NCI-H128 (cell line): Measurements from ENCODE around the gene EMX1.
"Not testable (repeated sequence)": the region's sequence is repeated elsewhere in the genome, so short reads cannot be mapped to it uniquely, and the experiment has no call there.

Experiments used
- DNase-seq: peaks from one replicate; lab custom pipeline; 2025; ENCODE audit not compliant: unreplicated experiment; lab: John Stamatoyannopoulos, UW

The EMX1 gene

DNA sequence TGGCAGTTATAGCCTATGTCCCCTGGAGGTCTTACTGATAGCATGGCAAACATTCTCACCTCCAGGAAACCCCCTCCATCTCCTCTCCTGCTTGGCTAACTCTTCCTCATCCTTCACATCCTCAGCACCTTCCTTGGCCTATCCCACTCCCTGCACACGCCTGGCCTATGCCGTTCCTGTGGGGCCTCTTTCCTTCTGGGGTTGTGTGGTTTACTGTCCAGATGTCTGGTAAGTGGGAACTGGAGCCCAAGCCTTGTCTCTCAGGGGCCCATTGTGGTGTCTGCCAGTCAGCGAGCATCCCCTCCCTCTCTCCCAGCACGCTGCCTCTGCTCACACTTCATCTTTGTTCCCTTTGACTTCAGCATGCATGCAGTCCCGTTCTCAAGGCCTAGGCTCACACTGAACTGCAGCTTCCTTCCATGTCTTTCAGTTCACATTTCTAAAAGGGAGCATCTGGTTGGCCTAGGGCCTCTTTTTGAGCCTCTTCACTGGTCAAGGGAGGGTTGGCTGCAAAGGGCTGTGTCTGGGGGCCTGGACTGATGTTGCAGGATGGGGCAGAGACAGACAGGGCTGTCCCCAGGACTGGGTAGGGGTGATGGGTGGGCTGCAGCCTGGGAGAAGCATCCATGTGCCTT lies 17.0 kb upstream of the EMX1 start:
- DNase-seq = no peak

DNA sequence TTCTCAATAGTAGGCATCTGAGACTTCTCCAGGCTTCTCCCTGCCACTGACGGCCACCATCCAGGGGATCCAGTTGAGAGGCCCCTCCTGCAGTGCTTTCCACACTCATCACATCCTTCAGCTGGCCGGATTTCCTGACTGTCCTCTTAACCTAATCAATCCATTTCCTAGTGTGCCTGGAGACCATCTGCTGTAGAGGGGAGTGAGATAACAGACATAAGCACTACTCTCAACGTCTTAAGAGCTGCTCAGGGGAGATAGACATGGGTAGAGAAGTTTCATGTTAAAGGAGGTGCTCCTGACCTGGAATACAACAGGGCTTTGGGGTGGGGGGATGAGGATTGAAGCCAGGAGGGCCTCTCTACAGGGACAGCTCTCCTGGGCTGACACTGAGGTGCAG lies 15.9 kb upstream of the EMX1 start:
- DNase-seq = no peak

DNA sequence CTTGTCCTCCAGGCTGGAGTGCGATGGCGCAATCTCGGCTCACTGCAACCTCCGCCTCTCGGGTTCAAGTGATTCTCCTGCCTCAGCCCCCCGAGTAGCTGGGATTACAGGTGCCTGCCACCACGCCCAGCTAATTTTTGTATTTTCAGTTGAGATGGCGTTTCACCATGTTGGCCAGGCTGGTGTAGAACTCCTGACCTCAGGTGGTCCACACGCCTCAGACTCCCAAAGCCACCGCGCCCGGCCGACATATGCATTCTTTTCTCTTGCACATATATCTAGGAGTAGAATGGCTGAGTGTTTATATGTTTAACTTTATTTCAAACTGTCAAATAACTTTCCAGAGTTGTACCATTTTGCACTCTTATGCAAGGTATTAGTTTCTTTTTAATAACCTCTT lies 9.9 kb upstream of the EMX1 start:
- DNase-seq = not testable (repeated sequence)

DNA sequence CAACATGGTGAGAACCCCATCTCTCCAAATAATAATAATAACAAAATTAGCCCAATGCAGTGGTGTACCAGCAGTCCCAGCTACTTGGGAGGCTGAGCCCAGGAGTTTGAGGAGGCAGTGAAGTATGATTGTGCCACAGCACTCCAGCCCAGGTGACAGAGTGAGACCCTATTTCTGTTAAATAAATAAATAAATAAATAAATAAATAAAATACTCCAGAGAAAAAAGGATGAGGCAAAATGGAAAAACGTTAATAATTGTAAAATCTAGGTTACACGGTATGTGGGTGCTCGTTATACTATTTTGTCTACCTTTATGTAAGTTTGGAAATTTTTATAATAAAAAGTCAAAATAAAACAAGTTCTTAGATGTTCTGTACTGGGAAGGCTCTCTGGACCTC lies 8.6 kb upstream of the EMX1 start:
- no peak for DNase-seq

DNA sequence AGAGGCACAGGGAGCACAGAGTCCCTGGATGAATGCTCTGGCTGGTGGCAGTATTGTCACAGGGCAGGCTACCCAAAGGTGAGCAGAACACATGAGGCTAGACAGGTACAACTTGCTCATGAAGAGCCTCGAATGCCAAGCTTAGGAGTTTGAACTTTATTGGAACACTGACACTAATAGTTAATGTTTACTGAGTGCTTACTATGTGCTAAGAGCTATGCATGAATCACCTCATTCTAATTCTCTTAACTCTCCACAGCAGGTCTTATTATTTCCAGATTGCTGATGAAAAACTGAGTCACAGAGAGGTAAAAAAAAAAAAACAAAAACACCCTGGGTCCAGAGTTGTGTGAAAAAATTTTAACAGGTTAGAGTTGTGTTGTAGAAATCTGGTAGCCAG lies 6.1 kb upstream of the EMX1 start:
- no peak for DNase-seq

DNA sequence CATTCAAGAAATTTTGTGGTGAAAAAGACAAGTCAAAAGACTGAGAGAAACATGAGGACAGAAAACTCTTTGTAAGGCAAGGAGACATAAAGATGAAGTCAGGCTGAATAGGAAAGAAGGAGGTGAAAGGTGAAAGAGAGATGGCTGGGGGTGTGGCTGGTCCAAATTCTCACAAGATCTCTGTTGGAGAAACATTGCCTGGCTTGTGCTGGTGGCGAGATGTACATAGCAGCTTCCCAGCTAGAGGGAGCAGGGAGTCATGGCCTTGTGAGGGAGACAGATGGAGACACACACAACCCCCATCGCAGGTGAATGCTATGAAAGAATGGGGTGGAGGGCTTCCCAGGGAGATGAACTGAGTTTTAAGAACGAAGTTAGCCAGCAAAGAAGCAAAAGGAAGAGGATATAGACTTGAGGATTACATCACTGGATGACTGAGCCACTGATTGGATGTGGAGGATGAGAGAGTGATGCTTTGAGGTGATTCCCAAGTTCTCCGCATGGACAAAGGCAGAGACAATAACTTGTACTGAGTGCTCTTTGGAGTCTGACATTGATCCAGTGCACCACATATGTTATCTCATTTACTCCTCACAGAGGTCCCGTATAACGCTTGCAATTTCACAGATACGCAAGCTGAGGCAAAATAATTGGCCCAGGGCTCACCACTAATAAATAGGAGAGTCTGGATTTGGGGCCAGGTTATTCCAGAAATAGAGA lies 3.7 kb upstream of the EMX1 start:
- no peak for DNase-seq

DNA sequence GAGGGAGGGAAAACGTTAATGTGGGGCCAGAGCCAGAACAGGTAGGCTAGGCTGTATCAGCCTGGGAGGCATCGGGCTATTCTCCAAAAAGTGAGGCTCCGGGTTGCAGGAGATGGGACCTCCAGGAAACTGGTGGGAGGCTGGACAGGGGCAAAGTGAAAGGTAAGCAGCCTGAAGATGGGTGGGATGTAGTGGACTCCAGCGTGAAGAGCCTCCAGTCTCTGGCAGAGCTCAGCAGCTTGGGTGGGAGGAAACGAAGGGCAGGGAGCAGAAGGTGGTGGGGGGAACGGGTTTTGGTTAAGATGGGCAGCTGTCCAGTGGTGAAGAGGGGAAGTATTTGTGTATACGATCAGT lies 3.1 kb upstream of the EMX1 start:
- DNase-seq = no peak

DNA sequence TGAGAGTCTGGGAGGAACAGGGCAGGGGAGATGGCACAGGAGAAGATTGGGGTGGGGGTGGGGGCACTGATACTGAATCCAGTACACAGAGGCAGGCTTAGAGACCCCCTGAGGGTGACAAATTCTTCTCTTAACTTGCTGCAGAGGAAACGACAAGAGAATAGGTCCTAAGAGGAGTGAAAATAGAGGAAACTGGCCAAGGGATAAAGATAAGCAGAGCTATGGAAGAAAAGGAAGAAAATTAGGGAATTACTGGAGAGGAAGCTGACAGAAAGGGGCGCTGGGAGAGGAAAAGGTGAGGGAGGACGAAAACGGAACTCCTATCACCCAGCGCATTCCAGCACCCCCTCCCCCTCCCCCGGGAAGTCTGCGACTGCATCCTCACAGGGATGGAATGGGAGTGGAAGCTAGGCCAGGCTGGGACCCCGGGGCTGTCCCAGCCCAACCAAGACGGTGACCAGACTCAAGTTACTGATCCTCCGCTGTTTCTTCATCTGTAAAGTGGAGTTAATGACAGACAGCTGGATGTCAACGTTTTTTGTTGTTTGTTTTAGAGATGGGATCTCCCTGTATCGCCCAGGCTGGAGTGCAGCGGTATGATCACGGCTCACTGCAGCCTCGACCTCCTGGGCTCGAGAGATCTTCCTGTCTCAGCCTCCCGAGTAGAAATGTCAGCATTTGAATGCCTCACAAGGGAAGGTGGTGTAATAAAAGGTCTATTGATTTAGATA lies 2.6 kb upstream of the EMX1 start:
- DNase-seq = no peak

DNA sequence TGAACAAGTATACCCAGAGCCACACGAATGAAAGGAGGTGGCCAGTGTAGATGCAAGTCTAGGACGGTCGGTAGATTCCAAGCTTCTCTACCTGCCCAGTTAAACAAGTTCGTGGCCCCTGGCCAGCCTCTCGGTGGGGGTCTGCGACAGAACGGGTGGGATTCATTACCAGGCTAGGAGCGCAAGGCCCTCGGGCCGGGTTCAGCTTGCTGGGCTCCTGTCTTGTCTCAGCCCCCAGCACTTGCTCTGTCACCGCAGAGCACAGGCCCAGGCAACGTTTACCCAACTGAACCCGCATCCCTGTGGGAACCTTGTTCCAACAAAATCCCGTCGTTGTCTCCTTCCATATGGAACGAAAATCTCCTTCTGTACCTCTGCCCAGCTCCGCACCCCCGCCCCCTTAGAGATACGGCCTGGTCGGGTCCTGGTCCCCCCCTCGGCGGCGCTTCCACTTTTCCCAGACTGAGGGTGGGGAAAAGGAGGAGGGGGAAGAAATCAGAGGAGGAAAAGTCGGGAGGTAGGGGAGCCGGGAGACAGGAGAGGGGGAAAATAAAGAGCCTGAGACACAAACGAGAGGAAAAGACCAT lies 1.9 kb upstream of the EMX1 start:
- no peak for DNase-seq

DNA sequence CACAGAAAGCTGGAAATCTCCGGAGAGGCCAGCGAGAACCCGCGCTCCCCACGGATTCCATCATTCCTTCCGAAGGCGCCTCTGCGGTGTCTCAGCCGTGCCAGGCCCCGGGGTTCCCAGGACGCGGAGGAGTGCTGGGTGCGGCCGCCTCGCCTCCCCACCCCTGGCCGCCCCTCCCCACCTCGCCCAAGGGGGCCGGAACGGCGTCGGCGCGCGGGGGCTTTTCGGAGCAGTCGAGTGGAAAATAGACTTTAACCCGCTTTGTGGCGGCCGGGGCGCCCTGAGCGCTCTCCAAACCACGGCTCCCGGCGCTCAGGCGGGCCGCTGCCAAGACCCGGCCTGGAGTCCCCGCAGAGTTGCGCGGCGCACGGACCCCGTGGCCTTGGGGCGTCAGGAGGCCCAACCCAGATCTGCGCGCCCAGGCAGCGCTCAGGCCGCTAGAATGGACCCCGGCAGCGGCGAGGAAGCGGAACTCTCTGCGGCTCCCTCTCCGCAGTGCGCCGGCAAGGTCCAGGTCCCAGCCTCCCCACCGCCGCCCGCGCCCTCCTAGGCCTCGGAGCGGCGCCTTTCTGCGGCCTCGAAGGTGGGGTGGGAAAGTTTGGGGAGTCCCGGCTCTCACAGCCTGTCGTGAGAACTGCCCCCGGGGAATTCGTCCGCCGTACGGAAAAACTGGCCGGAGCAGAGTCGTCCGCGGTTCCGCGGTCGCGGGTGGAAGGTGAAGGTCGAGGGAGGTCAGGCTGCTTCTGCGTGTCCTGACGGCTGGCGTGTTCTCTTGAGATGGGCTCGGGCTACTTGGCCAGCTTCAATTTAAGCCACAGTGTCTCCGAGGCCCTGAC lies 1.2 kb upstream of the EMX1 start:
- DNase-seq = peak; percentile 29

DNA sequence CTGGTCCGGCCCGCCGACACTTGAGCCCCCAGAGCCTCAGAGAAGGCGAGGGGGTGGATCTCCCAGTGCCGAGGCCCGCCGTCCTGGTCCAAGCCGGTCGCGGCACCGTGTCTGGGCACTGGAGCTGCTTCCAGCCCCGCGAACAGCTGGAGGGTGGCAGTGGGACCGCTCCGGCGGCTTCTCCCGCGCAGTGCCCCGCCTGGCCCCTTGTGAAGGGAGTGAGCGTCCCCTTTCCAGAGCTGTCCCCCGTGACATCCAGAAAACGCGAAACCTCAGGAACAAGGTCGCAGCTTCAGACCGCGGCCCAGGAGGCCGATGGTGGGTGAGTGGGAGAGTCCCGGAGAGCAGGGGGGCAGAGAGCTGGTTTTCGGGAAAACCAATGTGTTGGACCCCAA lies 579 bp upstream of the EMX1 start:
- DNase-seq = no peak

DNA sequence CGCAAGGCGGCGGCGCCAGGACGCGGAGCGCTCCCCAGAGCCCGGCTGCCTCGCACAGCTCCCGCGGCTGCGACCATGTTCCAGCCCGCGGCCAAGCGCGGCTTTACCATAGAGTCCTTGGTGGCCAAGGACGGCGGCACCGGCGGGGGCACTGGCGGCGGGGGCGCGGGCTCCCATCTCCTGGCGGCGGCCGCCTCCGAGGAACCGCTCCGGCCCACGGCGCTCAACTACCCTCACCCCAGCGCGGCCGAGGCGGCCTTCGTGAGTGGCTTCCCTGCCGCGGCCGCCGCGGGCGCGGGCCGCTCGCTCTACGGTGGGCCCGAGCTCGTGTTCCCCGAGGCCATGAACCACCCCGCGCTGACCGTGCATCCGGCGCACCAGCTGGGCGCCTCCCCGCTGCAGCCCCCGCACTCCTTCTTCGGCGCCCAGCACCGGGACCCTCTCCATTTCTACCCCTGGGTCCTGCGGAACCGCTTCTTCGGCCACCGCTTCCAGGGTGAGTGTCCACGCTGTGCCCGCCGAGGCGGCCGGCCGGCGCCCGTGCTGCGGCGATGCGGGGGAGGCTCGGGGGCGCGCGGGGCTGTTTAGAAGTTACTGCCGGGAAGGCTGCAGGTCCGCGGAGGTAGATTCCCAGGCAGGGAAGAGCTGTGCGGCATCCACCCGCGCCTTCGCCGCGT lies 696 bp downstream of the EMX1 start:
- no peak for DNase-seq

DNA sequence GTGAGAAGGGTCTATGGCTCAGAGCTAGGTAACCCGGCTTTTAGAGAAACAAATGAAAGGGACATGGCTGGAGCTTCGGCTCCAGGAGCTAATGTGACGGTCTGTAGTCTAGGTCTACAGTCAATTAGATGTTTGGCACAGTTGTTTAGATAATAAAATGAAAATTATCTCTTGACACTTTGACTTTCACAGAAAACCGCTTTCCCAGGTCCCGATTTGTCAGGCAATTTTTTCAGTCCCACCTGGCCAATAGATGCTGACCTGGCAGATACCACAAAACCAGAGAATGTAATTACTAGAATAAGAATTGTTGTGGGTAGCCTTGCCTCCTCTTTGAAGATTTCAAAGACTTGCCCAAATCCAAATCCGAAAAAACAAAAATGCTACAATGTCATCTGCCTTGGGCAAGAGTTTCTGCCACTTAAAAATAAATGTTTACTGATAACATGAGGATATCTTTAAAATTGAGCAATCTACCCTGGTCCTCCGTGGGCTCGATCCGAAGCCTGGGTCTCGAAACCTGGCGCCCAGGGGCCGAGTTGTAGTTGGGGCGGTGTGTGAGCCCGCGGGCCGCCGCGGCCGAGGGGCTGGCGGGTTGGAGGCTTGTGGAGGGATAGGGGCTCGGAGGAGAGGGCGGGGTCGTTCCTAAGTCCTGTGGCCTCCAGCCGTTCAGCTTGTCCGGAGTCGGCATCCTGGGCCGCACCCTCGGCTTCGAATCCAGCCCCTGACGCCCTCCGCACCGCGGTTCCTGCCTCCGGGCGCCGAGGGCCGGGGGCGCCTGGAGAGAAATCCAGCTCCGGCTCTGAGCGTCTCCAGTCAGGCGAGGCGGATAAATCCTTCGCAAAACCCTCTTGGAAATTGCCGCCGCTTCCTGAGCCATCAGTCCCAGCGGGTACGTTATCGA lies 2.3 kb downstream of the EMX1 start:
- no peak for DNase-seq

DNA sequence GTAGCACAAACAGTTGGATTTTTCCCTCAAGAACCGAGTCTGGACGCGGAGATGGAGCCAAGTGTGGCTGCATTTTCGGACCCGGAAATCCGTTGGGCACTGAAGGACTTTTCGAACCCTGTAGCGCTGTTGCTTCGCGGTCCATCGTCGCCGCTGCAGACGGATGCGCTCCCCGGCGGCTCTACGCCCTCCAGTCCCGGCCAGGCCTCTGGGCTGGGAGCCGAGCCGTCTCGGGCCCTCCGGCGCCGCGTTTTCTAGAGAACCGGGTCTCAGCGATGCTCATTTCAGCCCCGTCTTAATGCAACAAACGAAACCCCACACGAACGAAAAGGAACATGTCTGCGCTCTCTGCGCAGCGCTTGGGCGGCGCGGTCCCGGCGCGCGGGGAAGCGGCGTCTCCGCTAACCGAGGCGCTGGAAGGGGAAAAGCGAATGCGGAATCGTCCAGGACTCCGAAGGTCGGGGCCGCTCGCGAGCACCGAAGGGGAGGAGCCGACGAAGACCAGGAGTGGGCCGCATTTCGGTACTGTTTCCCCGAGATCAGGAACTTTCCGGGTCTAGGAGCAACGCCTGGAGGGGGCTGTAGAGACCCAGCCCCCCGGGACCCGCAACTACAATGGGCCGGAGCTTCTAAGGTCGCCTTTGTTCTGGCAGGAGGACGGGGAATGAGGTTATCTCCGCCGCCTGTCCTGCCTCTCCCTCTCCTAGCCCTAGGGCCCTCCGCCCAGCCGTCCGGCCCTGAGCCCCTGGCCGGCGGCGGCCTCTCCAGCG lies 3.2 kb downstream of the EMX1 start:
- DNase-seq = no peak

DNA sequence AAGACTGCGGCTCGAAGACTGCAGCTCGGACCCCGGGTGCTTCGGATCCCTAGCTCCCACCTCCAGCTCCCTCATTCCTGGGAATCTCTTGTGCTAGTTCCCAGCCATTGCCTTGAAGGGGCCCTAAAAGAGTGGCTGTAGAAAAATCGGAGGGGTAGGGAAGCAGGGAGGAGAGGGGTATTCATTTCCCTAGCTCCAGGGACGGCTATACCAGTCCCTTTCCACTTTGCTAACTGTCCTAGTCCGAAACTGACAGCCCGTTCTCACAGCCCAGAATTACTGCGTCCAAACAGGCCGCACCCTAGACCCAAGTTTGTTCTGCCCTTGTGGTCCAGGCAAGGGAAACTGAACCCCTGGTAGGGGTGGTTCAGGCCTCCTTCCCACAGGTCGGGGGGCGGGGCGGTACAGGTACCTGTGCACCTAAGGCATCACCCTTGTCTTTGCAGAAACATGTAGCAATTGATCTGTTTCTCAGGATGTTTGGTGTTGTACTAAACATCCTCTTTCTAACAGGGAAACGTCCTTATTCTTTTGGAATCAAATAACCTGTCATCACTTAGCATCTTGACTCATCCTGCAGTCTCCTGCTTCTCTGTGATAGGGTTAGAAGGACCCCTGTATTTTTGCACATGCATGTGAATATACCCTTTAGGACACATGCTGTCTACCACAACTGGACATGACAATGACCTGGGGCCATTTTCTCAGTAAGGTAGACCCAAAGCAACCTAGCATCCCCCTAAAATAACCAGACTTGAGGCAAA lies 4.0 kb downstream of the EMX1 start:
- no peak for DNase-seq

DNA sequence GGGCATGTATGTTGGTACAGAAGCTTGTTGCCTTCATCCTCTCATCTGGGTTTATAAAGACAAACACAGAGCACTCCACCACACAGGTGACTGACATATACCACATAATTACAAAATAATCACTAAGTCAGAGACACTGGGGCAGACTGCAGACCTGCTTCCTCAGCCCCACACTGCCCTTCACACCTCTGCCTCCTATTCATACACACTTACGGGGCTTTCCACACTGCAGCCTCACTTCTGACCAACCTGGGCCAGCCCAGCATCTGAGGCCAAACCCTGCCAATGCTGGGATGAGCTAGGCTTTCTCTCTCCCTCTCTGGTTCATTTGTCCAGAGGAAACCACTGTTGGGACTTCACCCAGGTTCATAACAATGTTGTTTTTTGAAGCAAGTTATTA lies 4.5 kb downstream of the EMX1 start:
- no peak for DNase-seq

DNA sequence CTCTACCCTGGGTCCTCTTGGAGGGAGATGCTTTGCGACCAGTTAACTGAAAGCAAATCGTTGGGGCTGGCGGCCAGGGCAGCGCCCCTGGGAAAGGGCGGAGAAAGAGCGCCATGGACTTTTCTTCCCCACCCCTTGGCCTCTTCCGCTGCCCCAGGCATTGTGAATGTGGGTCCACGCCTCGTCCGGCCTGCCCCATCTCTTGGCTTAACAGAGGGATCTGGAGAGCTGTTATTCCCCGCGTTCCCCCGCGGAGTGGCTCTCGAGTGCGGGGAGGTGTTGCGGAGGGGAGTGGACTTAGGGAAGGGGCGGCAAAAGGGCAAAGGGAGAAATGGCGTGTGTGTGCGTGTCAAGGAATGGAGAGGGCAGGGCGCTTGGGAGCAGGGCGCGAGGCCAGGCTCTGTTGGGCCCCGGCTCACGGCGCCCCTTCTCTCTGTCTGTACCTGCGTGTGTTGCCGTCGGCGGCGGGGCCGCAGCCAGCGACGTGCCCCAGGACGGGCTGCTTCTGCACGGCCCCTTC lies 6.6 kb downstream of the EMX1 start:
- no peak for DNase-seq
